K562 (cell line): ENCODE data around the gene COX20. TPM values are rescaled to one million over a fixed set of nuclear protein-coding genes. Genes with fewer than 3 reads are reported as not detected.

ENCODE experiments used
- ATAC-seq: fragments of 200-7000 bp; cut with Tn5 transposase; 3 replicates; pipeline ENCODE4 v1.9.1; 2020; ENCODE audit warnings: moderate library complexity
- BruUV-seq: library from RNA; stranded (reverse); fragments of 400-500 nt; replicated peaks from 2 replicates; lab custom pipeline; 2021; lab: Mats Ljungman, UMichigan
- CTCF ChIA-PET: fragments of 300-600 bp; formaldehyde crosslinking; extraction: SDS; loops from one replicate; lab custom pipeline; 2021; ENCODE audit warnings: low intra/inter-chr PET ratio; lab: Yijun Ruan, JAX
- POLR2A ChIA-PET: fragments of 300-600, 350-650 bp; sonication (Branson Sonifier 250); formaldehyde crosslinking; extraction: SDS; loops from one replicate; lab custom pipeline; 2021; ENCODE audit warnings: antibody characterized with exemption, inconsistent platforms; lab: Yijun Ruan, JAX
- DNase-seq, 4 experiments: peaks; one replicate each; pipeline versions ENCODE4 v3.0.0 to v3.0.0-alpha.2; 2011 to 2018; ENCODE audit warnings: low spot score in 3 of 4, mixed read lengths in 3 of 4; ENCODE audit errors: extremely low read depth in 1 of 4
- FAIRE-seq: peaks from 2 replicates; lab custom pipeline; 2011; peaks lifted over from hg19 to GRCh38; lab: Jason Lieb, UNC
- H2AFZ ChIP-seq: 2 replicates; pipeline ENCODE4 v1.6.0; 2011; ENCODE audit warnings: low read depth, low read length, control low read depth, inconsistent platforms
- H3K27ac ChIP-seq: fragments of 200-600 bp; 3 replicates; pipeline ENCODE4 v1.8.0; 2011; ENCODE audit warnings: low read depth, mild to moderate bottlenecking, control low read depth, inconsistent platforms, low read length, moderate library complexity, mixed read lengths; ENCODE audit errors: extremely low read depth
- H3K27me3 ChIP-seq, 2 experiments: fragments of 300-600 bp in 1 of 2; 2 replicates in 1 of 2; 3 replicates in 1 of 2; pipeline versions ENCODE4 v1.6.0 to v1.8.0; 2011; ENCODE audit warnings: inconsistent platforms in 2 of 2, low read length in 2 of 2, mild to moderate bottlenecking in 1 of 2, mixed read lengths in 1 of 2, moderate library complexity in 1 of 2; ENCODE audit not compliant: control insufficient read depth in 2 of 2, insufficient read depth in 2 of 2
- H3K36me3 ChIP-seq: fragments of 300-600 bp; 3 replicates; pipeline ENCODE4 v1.8.0; 2011; ENCODE audit warnings: mild to moderate bottlenecking, low read length, inconsistent platforms; ENCODE audit not compliant: control insufficient read depth, insufficient read depth
- H3K4me1 ChIP-seq, 2 experiments: fragments of 200-600 bp in 1 of 2; replicated peaks in 1 of 2; 2 replicates in 1 of 2; 3 replicates in 1 of 2; pipeline versions ENCODE4 v1.5.1 to v1.8.0; 2011; ENCODE audit warnings: inconsistent platforms in 2 of 2, low read length in 2 of 2, mild to moderate bottlenecking in 1 of 2, mixed read lengths in 1 of 2, moderate library complexity in 1 of 2; ENCODE audit not compliant: control insufficient read depth in 2 of 2, insufficient read depth in 2 of 2
- H3K4me2 ChIP-seq: 2 replicates; pipeline ENCODE4 v1.6.1; 2011; ENCODE audit warnings: low read length, control low read depth, inconsistent platforms, mixed read lengths; ENCODE audit not compliant: insufficient read depth
- H3K4me3 ChIP-seq: fragments of 200-600 bp; sonication (generic), shearing (Covaris generic); 2 replicates; pipeline ENCODE4 v1.5.1; 2016; ENCODE audit warnings: control low read depth, inconsistent platforms
- H3K79me2 ChIP-seq: fragments of 200-600 bp; 3 replicates; pipeline ENCODE4 v1.8.0; 2011; ENCODE audit warnings: low read length, inconsistent platforms; ENCODE audit not compliant: control insufficient read depth, insufficient read depth
- H3K9ac ChIP-seq, 2 experiments: 2 replicates each; pipeline versions ENCODE4 v1.6.0 to v1.6.1; 2011; ENCODE audit warnings: low read depth in 2 of 2, low read length in 2 of 2, control low read depth in 1 of 2, inconsistent platforms in 1 of 2, mild to moderate bottlenecking in 1 of 2, mixed read lengths in 1 of 2; ENCODE audit not compliant: insufficient read depth in 1 of 2
- H3K9me1 ChIP-seq: one replicate; pipeline ENCODE4 v1.6.0; 2011; ENCODE audit warnings: inconsistent platforms, mild to moderate bottlenecking, low read length, moderate library complexity; ENCODE audit not compliant: control insufficient read depth, insufficient read depth
- H3K9me3 ChIP-seq: replicated peaks from 2 replicates; pipeline ENCODE4 v1.5.1; 2011; ENCODE audit warnings: low read depth, low read length, inconsistent platforms; ENCODE audit not compliant: control insufficient read depth, insufficient read depth
- H4K20me1 ChIP-seq: replicated peaks from 2 replicates; pipeline ENCODE4 v1.6.1; 2011; ENCODE audit warnings: low read length, inconsistent platforms, mixed read lengths; ENCODE audit not compliant: control insufficient read depth, insufficient read depth
- BHLHE40 ChIP-seq: IDR thresholded peaks from 2 replicates; pipeline ENCODE4 v1.6.1; 2011; ENCODE audit warnings: low read length, improper control_type of control experiment
- CHCHD3 ChIP-seq: fragments of 250-450 bp; sonication (Bioruptor Pico); IDR thresholded peaks from 2 replicates; pipeline ENCODE4 v2.1.2; 2022; ENCODE audit warnings: mild to moderate bottlenecking
- GATAD2A ChIP-seq: fragments of 450-650 bp; IDR thresholded peaks from 2 replicates; pipeline ENCODE4 v1.6.1; 2017
- IRF1 ChIP-seq: sonication (generic); formaldehyde crosslinking; IDR thresholded peaks from 2 replicates; pipeline ENCODE4 v1.8.0; 2022; ENCODE audit warnings: missing genetic modification reagents, mild to moderate bottlenecking, borderline replicate concordance
- IRF2 ChIP-seq: sonication (generic); formaldehyde crosslinking; IDR thresholded peaks from 2 replicates; pipeline ENCODE4 v1.8.1; 2022; ENCODE audit warnings: mild to moderate bottlenecking, missing genetic modification reagents
- MYC ChIP-seq, 2 experiments: fragments of 250-450 bp in 1 of 2; sonication (Bioruptor Pico) in 1 of 2; IDR thresholded peaks; 2 replicates each; pipeline versions ENCODE4 v1.5.1 to v1.6.1; 2012 to 2021; ENCODE audit warnings: low read depth in 2 of 2, borderline replicate concordance in 1 of 2, improper control_type of control experiment in 1 of 2, low read length in 1 of 2, mild to moderate bottlenecking in 1 of 2, moderate library complexity in 1 of 2
- NBN ChIP-seq: fragments of 450-650 bp; IDR thresholded peaks from 2 replicates; pipeline ENCODE4 v1.6.1; 2016; ENCODE audit warnings: low read depth, mild to moderate bottlenecking
- NFE2L1 ChIP-seq: fragments of 450-650 bp; IDR thresholded peaks from 2 replicates; pipeline ENCODE4 v1.6.1; 2016; ENCODE audit warnings: missing genetic modification characterization, low read depth, mild to moderate bottlenecking, missing compliant biosample characterization, moderate library complexity, borderline replicate concordance
- RAD21 ChIP-seq, 2 experiments: fragments of 250-450 bp in 1 of 2; fragments of 450-650 bp in 1 of 2; sonication (Bioruptor Pico) in 1 of 2; formaldehyde crosslinking in 1 of 2; IDR thresholded peaks in 1 of 2; conservative IDR thresholded peaks in 1 of 2; 2 replicates each; pipeline versions ENCODE4 v1.4.0 to v1.8.0; 2020 to 2022; ENCODE audit warnings: mild to moderate bottlenecking in 2 of 2, moderate library complexity in 1 of 2
- RB1 ChIP-seq: fragments of 450-650 bp; IDR thresholded peaks from 2 replicates; pipeline ENCODE4 v1.6.1; 2017; ENCODE audit warnings: low read depth, mild to moderate bottlenecking
- SIX5 ChIP-seq, 2 experiments: IDR thresholded peaks; 2 replicates each; pipeline ENCODE4 v1.6.1; 2011; ENCODE audit warnings: low read length in 2 of 2, borderline replicate concordance in 1 of 2, low read depth in 1 of 2, mild to moderate bottlenecking in 1 of 2, moderate library complexity in 1 of 2; ENCODE audit not compliant: insufficient read depth in 1 of 2
- SMARCA5 ChIP-seq: fragments of 450-650 bp; IDR thresholded peaks from 2 replicates; pipeline ENCODE4 v1.6.1; 2016
- SP1 ChIP-seq: sonication (generic); formaldehyde crosslinking; IDR thresholded peaks from 2 replicates; pipeline ENCODE4 v1.8.1; 2022; ENCODE audit warnings: mild to moderate bottlenecking, missing genetic modification reagents
- STAG1 ChIP-seq: sonication (generic); formaldehyde crosslinking; IDR thresholded peaks from 2 replicates; pipeline ENCODE4 v1.5.0; 2020; ENCODE audit warnings: missing genetic modification reagents, borderline replicate concordance
- YY1 ChIP-seq, 3 experiments: IDR thresholded peaks; 2 replicates each; pipeline ENCODE4 v1.6.1; 2011; ENCODE audit warnings: low read length in 2 of 3, mild to moderate bottlenecking in 2 of 3, moderate library complexity in 2 of 3, borderline replicate concordance in 1 of 3, control low read depth in 1 of 3, low read depth in 1 of 3; ENCODE audit not compliant: insufficient read depth in 3 of 3, insufficient replicate concordance in 2 of 3, control insufficient read depth in 1 of 3, insufficient read length in 1 of 3; ENCODE audit errors: extremely low read depth in 1 of 3
- ZBTB12 ChIP-seq: fragments of 250-450 bp; sonication (Bioruptor Pico); IDR thresholded peaks from 2 replicates; pipeline ENCODE4 v1.4.0; 2020
- ZNF347 ChIP-seq: fragments of 450-650 bp; formaldehyde crosslinking; IDR thresholded peaks from 2 replicates; pipeline ENCODE4 v1.4.0; 2020; ENCODE audit warnings: low read depth, mild to moderate bottlenecking, moderate library complexity
- WGBS: fragments of 100-300 bp; shearing (Covaris generic); methylation state at CpG from one replicate; pipeline ENCODE4 v1.1.6; 2016; ENCODE audit warnings: low coverage, mixed read lengths; ENCODE audit not compliant: insufficient coverage; ENCODE audit errors: missing lambda C conversion rate; 5-methylcytosine and 5-hydroxymethylcytosine counted together
- in situ Hi-C: fragments of 300-500 bp; cut with MboI; formaldehyde crosslinking; loops from 4 replicates; pipeline ENCODE4 v1.15.0; 2018; ENCODE audit warnings: inconsistent platforms, mixed read lengths
- intact Hi-C: fragments of 100-400 bp; cut with micrococcal nuclease; formaldehyde crosslinking; loops from 2 replicates; pipeline ENCODE4 v1.14.2; 2022
- polyA plus RNA-seq, 8 experiments: library from polyadenylated mRNA; depleted of rRNA in 4 of 8; stranded (reverse) in 5 of 8; unstranded in 3 of 8; fragments of >200 nt; fragmentation: Nextera tagmentation in 2 of 8; fragmentation: Illumina TruSeq in 1 of 8; extraction: Ambion mirVana in 2 of 8; extraction: Trizol in 1 of 8; gene quantifications; 2 replicates each; pipeline versions ENCODE4 v1.2.1 to v1.2.3, GENCODE V29; 2011 to 2014; ENCODE audit warnings: inconsistent platforms in 1 of 8, missing spikeins in 1 of 8
- total RNA-seq, 7 experiments: library from RNA; depleted of rRNA in 6 of 7; stranded (reverse); fragments of >200 nt in 6 of 7; fragmentation: Illumina TruSeq in 2 of 7; extraction: Trizol in 2 of 7; gene quantifications; 2 replicates each; pipeline versions ENCODE4 v1.2.1 to v1.2.3, GENCODE V29; 2011 to 2021; ENCODE audit warnings: low replicate concordance in 1 of 7

COX20 gene
- total and polyA plus RNA-seq, 9 of the 15 experiments (the other 6 are each of a cell fraction or from before 2014, with no cell fraction given) = 41.5 to 192 (median 84.3) TPM

- WGBS = 18% methylated on average over 10 of the region's 10 CpGs
- peak; percentile 91 for FAIRE-seq
- TF ChIP-seq BHLHE40 (peak; percentile 37; the same call in 1 of the 2 replicates), ZBTB12 (CRISPR knock-in tag) (no peak), RB1 (peak; percentile 15; the same call in 1 of the 2 replicates), CHCHD3 (no peak), NBN (0 out of 2 replicates have a peak, but pooled peaks have one; percentile 38), SMARCA5 (no peak), IRF2 (CRISPR knock-in tag) (no peak), NFE2L1 (tag) (no peak), MYC (IDR thresholded peaks at IDR 0.05; ENCODE audit: low read depth, low read length) (peak; percentile 72), MYC (CRISPR knock-in tag; IDR thresholded peaks at IDR 0.05; ENCODE audit: borderline replicate concordance, low read depth) (no peak), YY1 (IDR thresholded peaks at IDR 0.05; ENCODE audit: borderline replicate concordance in 1 of 3, control insufficient read depth in 1 of 3, extremely low read depth in 1 of 3, insufficient read depth in 3 of 3, insufficient read length in 1 of 3, insufficient replicate concordance in 2 of 3, low read depth in 1 of 3, low read length in 2 of 3) (no peak), IRF1 (CRISPR knock-in tag) (no peak), STAG1 (peak; percentile 35; the same call in 1 of the 2 replicates), SIX5 (IDR thresholded peaks at IDR 0.05; ENCODE audit: borderline replicate concordance in 1 of 2, insufficient read depth in 1 of 2, low read depth in 1 of 2, low read length in 2 of 2) (no peak), ZNF347 (CRISPR knock-in tag) (no peak), RAD21 (CRISPR knock-in tag; conservative IDR thresholded peaks at IDR 0.05 in 1 of 2, IDR thresholded peaks at IDR 0.05 in 1 of 2) (peak; percentile 83 to 96), SP1 (peak; percentile 18; the same call in 1 of the 2 replicates), GATAD2A (no peak)
These were observed 38.6 kb upstream of the COX20 start for GRCh38 chr1:244796719-244797406.

More at GRCh38 chr1:244796719-244797406, 38.6 kb upstream of the COX20 start:
- Histone ChIP-seq H3K27me3 (peaks cover 16 to 47% of the 10 kb centered on the region in 2 experiments), H2AFZ (peak overlapping the region; percentile 11), H3K4me2 (no peak overlapping the region), H3K9me3 (no peaks in the 10 kb centered on the region), H3K9me1 (no peaks in the 10 kb centered on the region), H3K4me3 (no peak overlapping the region), H3K4me1 (no peaks in the 10 kb centered on the region; a peak in 2 of 5 replicates), H4K20me1 (no peaks in the 10 kb centered on the region), H3K79me2 (no peaks in the 10 kb centered on the region), H3K27ac (no peak overlapping the region), H3K36me3 (no peaks in the 10 kb centered on the region), H3K9ac (no peak overlapping the region)
- in situ Hi-C loops (loop anchor here (5.0 kb wide), 1 partner anchor 190 kb away; no protein-coding TSS in a partner anchor), intact Hi-C loops (loop anchor here (1.0 to 5.0 kb wide), 2 partner anchors 145 to 194 kb away; partner anchors contain the start of gene DESI2)
- no TSS peak for BruUV-seq
- DNase-seq = peak; percentile 62 to 80 (median 64)
- peak; percentile 77 for ATAC-seq
- POLR2A ChIA-PET = interaction anchor here (0.6 kb wide), 1 partner anchor 9 kb away, joined by 3 read pairs; no protein-coding TSS in a partner anchor
- CTCF ChIA-PET = interaction anchor here (0.6 to 2.4 kb wide), 6 partner anchors 17 to 1457 kb away, joined by 3 to 23 read pairs (median 7); no protein-coding TSS in a partner anchor
